Measurements from ENCODE around the gene SH2D1A. TPM values are rescaled to one million over a fixed set of nuclear protein-coding genes. Genes with fewer than 3 reads are reported as not detected.
"Not testable (repeated sequence)": the region's sequence is repeated elsewhere in the genome, so short reads cannot be mapped to it uniquely, and the experiment has no call there.

Gene SH2D1A
- 1 to 10 TPM in 1 of 5 donors, under 1 TPM in 4; 0.51 to 1.2 (median 0.85) TPM for polyA plus RNA-seq (ENCODE audit: insufficient read depth in 1 of 5, insufficient read length in 5 of 5, low replicate concordance in 1 of 5)
- long read RNA-seq, donor 1 = 0 reads
- long read RNA-seq, donor 2 = 0 reads
- long read RNA-seq, donor 3 = 0 reads
- long read RNA-seq, donor 4 = 0 reads
- long read RNA-seq, donor 5 = 0 reads
- long read RNA-seq, donor 6 = 0 reads
- long read RNA-seq, donor 7 = 0 reads
- long read RNA-seq, donor 8 = 0 reads

- DNase-seq = no peak
Measured at GRCh38 chrX:124346117-124346876, at the start of gene SH2D1A. Gene SH2D1A, plus strand, starts transcription at chrX:124346563. Its CDS starts 80 bp downstream, at chrX:124346643.

DNA sequence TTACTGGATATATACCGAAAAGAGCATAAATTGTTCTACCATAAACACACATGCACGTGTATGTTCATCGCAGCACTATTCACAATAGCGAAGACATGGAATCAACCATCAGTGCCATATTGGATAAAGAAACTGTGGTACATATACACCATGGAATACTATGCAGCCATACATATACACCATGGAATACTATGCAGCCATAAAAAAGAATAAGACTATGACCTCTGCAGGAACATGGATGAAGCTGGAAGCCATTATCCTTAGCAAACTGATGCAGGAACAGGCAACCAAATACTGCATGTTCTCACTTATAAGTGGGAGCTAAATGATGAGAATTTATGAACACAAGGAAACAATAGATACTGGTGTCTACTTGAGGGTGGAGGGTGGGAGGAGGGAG, 47.0 kb upstream of the SH2D1A start:
- DNase-seq = not testable (repeated sequence)

- no peak for DNase-seq
Measured at GRCh38 chrX:124300405-124300804, 46.0 kb upstream of the SH2D1A start.

- no peak for DNase-seq
Measured at GRCh38 chrX:124307253-124307907, 39.0 kb upstream of the SH2D1A start.

DNA sequence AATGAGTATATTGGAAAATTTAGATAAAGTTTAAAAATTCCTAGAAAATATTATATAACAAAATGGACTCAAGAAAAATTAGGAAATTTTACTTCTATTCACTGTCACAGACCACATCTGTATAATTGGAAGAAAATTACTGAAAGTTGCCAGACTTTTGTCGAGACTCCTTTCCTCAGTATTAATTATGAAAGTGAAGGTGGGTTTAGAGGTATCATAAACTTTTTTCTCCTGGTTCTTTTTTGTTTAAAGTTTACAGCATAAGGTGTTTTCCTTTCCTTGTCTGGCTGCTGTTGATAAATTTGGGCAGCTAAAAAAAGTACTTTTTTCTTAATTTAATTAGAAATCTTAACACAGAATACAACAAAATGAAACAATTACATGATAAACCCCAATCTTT, 20.6 kb upstream of the SH2D1A start:
- no peak for DNase-seq

- DNase-seq = no peak
Measured at GRCh38 chrX:124328765-124329164, 17.6 kb upstream of the SH2D1A start.

DNA sequence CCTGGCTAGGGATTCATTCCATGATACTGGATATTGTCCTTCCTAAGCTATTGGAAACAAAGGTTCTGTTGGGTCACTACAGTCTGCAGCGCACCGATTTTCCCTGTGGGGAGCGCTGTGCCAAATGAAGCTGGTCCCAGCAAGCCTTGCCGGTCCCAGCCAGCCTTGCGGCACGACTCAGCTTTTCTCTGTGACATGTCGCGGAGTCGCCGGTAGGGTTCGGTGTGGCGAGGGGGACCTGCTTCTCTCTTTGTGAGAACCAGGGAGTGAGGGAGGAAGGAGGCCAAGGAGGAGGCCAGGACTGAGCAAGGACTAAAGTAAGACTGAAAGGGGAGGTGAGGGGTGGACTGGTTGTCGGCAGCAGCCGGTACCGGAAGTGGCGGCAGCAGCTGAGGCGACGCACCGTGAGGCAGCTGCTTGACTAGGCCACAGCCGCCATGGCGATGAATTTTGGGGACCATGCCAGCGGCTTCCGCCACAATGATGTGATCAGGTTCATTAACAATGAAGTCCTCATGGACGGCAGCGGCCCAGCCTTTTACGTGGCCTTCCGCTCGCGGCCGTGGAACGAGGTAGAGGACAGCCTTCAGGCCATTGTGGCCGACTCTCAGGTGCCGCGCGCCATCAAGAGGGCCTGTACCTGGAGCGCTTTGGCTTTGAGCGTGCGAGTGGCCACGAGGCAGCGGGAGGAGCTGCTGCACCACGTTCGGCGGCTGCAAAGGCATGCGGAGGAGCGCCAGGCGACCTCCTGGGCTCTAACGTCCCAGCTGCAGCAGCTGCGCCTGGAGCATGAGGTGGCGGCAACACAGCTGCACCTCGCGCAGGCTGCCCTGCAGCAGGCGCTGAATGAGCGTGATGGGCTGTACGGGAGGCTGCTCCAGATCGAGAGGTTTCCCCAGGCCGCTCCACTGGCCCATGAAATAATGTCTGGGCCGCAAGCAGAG, 13.6 kb upstream of the SH2D1A start, which contains the start of gene TEX13D:
Gene TEX13D (plus strand): TSS at position 180 of the 944 bp plus-strand sequence. CDS start 258 bp downstream, at position 438.
- no peak for DNase-seq

- no peak for DNase-seq
Measured at GRCh38 chrX:124333862-124334261, 12.5 kb upstream of the SH2D1A start.

GRCh38 chrX:124334555-124334954, 11.8 kb upstream of the SH2D1A start:
- not testable (repeated sequence) for DNase-seq

GRCh38 chrX:124335598-124335997, 10.8 kb upstream of the SH2D1A start:
- DNase-seq = no peak

DNA sequence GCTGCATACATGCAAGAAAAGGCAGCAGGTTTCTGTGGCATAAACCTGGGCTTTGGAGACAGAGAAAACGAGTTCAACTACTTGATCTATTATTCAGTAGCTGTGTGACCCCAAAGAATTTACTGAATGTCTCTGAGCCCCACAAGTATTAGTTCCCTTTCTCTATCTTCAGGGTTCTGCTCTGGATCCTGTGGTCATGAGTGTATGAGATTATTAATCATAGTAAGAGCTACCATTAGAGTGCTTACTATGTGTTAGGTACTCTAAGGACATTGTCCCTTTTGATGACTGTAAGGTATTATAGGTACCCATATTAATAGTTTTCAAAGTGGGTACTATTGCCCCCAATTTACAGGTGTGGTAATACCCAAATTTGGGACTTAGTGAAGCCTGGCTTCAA, 8.4 kb upstream of the SH2D1A start:
- no peak for DNase-seq

- DNase-seq = no peak
Measured at GRCh38 chrX:124338733-124339514, 7.4 kb upstream of the SH2D1A start.

GRCh38 chrX:124341396-124342132, 4.8 kb upstream of the SH2D1A start:
- no peak for DNase-seq

- no peak for DNase-seq
Measured at GRCh38 chrX:124342174-124342867, 4.0 kb upstream of the SH2D1A start.

GRCh38 chrX:124343016-124343415, 3.3 kb upstream of the SH2D1A start:
- no peak for DNase-seq

GRCh38 chrX:124344246-124344645, 2.1 kb upstream of the SH2D1A start:
- DNase-seq = no peak

GRCh38 chrX:124346877-124347241, 496 bp downstream of the SH2D1A start:
- DNase-seq = no peak

DNA sequence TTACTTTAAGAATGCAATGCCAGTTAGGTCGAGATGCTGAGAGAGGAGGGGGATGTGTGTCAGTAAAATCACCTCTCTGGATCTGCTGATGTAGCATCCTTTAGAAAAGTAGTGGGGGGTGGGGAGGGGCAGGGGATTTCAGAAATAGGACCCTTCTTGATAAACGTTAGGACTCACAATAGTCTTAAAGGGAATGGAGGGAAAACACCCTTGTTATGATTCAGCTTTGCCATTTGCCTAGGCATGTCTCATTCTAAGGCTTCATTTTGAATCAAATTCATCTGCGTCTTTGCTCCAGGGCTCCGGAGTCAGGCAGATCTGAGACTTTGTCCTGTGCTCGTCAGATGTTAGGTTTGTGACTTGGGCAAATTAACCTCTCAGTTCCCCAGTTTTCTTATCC, 879 bp downstream of the SH2D1A start:
- no peak for DNase-seq

DNA sequence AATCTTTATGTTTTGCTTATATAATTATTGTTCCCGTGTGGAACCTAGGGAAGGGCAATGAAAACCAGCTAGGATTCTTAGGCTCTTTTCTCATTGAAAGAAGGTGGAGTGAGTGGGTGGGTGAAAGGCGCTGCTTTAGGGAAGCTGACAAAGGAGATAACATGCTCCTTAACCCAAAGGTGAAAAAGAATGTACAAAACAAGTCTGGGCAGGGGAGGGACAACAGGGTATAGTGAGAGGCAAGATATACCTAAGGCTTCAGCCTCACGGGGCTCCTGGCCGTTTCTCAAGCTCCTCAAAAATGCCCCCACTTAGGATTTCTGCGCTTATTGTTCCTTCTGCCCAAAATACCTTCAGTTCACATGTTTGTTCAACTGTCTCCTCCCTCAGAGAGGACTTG, 1.8 kb downstream of the SH2D1A start:
- DNase-seq = no peak

All from right lung (tissue), 10 donors.